Hepatocyte (in vitro differentiated cells): Measurements from ENCODE around the gene EPHX1.
"Not testable (repeated sequence)": the region's sequence is repeated elsewhere in the genome, so short reads cannot be mapped to it uniquely, and the experiment has no call there.

Experiments used
- EZH2 ChIP-seq: fragments of 200-600 bp; sonication (generic); IDR thresholded peaks from 2 replicates; pipeline ENCODE4 v1.6.1; 2016; ENCODE audit warnings: antibody characterized with exemption, mild to moderate bottlenecking, borderline replicate concordance
- TF ChIP-seq, protein P1 (sequence below): fragments of 200-600 bp; sonication (generic); IDR thresholded peaks from 2 replicates; pipeline ENCODE4 v1.5.1; 2016; ENCODE audit warnings: antibody characterized with exemption, mild to moderate bottlenecking; ENCODE audit not compliant: poor library complexity

DNA sequence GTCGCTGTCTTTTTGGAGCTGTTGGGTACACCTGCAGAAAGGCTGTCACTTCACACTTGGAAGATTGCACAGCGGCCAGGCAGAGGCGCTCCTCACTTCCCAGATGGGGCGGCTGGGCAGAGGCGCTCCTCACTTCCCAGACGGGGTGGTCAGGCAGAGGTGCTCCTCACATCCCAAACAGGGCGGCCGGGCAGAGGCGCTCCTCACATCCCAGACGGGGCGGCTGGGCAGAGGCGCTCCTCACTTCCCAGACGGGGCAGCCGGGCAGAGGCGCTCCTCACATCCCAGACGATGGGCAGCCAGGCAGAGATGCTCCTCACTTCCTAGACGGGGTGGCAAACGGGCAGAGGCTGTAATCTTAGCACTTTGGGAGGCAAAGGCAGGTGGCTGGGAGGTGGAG lies 13.8 kb upstream of the EPHX1 start:
- not testable (repeated sequence) for TF ChIP-seq EZH2
- TF ChIP-seq, protein P1, sequence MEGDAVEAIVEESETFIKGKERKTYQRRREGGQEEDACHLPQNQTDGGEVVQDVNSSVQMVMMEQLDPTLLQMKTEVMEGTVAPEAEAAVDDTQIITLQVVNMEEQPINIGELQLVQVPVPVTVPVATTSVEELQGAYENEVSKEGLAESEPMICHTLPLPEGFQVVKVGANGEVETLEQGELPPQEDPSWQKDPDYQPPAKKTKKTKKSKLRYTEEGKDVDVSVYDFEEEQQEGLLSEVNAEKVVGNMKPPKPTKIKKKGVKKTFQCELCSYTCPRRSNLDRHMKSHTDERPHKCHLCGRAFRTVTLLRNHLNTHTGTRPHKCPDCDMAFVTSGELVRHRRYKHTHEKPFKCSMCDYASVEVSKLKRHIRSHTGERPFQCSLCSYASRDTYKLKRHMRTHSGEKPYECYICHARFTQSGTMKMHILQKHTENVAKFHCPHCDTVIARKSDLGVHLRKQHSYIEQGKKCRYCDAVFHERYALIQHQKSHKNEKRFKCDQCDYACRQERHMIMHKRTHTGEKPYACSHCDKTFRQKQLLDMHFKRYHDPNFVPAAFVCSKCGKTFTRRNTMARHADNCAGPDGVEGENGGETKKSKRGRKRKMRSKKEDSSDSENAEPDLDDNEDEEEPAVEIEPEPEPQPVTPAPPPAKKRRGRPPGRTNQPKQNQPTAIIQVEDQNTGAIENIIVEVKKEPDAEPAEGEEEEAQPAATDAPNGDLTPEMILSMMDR = not testable (repeated sequence)
